Measurements from ENCODE around the gene CTDSPL.

The CTDSPL gene

DNA sequence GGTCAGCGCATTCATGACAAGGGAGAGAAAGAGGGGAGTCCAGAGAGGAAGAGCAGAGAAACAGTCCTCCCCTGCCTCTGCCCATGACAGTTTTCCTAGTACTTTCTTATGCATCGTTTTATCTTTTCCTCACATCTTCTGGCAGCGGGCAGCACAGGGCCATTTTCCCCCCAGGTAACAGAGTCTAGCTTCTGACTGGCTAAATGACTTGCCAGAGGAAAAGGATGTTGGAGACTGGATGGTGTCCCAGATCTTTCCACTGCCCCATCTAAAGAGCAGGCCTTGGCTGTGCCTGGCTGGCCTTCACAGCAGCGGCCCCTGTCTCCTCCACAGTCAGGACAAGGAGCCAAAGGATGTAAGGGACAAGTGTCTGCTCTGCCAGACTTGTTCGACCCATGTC is 59.3 kb downstream of the CTDSPL start:
- no peak overlapping the region for H3K4me3 ChIP-seq
- H3K27ac ChIP-seq = no peak overlapping the region
- no peaks in the 10 kb centered on the region for H3K36me3 ChIP-seq (ENCODE audit: insufficient read depth, low read length)
- no peak overlapping the region for H3K9ac ChIP-seq (ENCODE audit: insufficient read length)
- no peaks in the 10 kb centered on the region for H3K9me3 ChIP-seq (ENCODE audit: low read depth, low read length)
- DNase-seq (ENCODE audit: low read depth, low spot score) = no peak
- no peak for TF ChIP-seq EZH2 (IDR thresholded peaks at IDR 0.05)
- TF ChIP-seq POLR2AphosphoS5 (IDR thresholded peaks at IDR 0.05; ENCODE audit: borderline replicate concordance, low read depth, low read length) = no peak
- TF ChIP-seq FOXP2 (optimal IDR thresholded peaks at IDR 0.05; ENCODE audit: control extremely low read depth, extremely low read length, insufficient read depth) = no peak

DNA sequence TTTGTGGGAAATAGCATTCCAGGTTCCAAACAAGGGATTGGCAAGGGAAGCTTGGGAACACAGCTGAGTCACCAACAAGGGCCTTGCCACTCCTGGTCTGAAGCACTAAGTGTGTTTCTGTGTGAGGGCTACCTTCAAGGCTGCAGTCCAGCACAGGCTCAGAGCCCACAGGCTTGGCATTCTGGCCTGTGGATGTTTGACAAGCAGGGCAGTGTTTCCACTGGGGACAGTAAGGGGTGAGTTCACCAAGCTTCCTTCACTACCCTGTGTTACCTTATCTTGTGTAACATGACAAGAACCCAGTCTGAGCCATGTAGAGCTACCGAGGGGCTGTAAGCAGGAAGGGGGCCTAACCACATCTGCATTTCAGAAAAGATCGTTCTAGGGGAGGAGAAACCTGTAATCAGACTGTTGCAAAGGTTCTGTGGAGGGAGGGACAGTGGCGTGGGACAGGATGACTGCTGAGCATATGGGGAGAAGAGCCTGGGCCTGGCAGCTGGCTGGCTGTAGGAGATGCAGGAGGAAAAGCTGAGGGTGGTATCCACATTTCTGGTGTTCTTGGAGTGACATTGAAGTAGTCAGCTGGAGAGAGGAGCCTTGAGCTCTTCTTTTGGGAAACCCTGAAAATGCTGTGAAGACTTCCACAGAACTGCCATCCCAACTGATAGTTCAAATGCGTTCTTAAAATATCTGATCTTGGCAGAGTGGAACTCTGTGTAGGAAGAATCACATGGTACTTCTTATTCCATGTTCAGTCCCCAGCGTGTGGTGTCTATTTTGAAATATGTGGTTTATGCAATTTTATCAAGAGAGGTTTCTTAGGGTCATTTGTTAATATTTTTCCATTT is 61.3 kb downstream of the CTDSPL start:
- H3K36me3 ChIP-seq (ENCODE audit: insufficient read depth, low read length) = no peaks in the 10 kb centered on the region
- H3K4me3 ChIP-seq = no peak overlapping the region
- no peak for DNase-seq (ENCODE audit: low read depth, low spot score)
- no peak overlapping the region for H3K27ac ChIP-seq
- TF ChIP-seq FOXP2 (optimal IDR thresholded peaks at IDR 0.05; ENCODE audit: control extremely low read depth, extremely low read length, insufficient read depth) (no peak), POLR2AphosphoS5 (IDR thresholded peaks at IDR 0.05; ENCODE audit: borderline replicate concordance, low read depth, low read length) (no peak), EZH2 (IDR thresholded peaks at IDR 0.05) (no peak)
- no peak overlapping the region for H3K9ac ChIP-seq (ENCODE audit: insufficient read length)
- H3K9me3 ChIP-seq (ENCODE audit: low read depth, low read length) = no peaks in the 10 kb centered on the region

DNA sequence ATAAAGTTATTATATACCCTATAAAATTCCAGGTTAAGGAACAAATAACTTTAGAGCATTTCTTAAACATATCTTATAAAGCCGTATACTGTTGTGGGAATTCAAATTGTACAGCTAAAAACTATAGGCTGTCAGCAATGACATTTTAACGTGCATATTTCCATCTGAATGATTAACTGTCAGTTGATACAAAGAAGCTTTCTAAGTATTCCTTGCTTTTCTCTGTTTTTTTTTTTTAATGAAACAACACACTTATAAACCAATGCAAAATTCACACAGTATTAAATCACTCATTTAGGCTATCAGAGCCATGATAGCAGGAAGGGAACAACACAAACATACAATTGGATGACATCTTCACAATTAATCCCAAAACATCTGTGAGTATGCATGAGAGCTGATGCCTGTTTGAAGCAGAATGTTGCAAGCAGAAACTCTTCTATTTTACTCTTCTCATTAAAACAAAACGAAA is 61.9 kb downstream of the CTDSPL start:
- Histone ChIP-seq H3K36me3 (ENCODE audit: insufficient read depth, low read length) (no peaks in the 10 kb centered on the region), H3K4me3 (no peak overlapping the region), H3K9ac (ENCODE audit: insufficient read length) (no peak overlapping the region), H3K27ac (no peak overlapping the region), H3K9me3 (ENCODE audit: low read depth, low read length) (no peaks in the 10 kb centered on the region)
- no peak for DNase-seq (ENCODE audit: low read depth, low spot score)
- TF ChIP-seq POLR2AphosphoS5 (IDR thresholded peaks at IDR 0.05; ENCODE audit: borderline replicate concordance, low read depth, low read length) = no peak

DNA sequence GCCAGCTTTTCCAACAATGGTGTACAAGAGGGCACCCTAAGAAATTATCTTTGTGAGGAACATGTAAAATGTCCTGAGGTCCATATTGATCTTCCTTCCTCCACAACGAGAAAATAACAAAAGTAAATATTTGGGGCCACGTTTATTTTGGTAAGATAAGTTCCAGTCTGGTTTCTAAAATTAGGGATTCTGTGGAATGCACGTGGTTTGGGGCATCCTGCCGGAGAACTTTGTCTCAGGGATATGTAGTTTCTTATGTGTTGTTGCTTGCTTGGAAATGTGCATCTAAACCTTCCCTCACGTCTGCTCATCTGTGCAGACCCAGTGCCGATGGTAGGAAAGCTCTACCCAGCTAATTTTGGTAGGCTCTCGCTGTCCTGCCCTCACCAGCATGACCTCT is 62.8 kb downstream of the CTDSPL start:
- TF ChIP-seq FOXP2 (optimal IDR thresholded peaks at IDR 0.05; ENCODE audit: control extremely low read depth, extremely low read length, insufficient read depth) (no peak), EZH2 (IDR thresholded peaks at IDR 0.05) (no peak), POLR2AphosphoS5 (IDR thresholded peaks at IDR 0.05; ENCODE audit: borderline replicate concordance, low read depth, low read length) (no peak)
- no peaks in the 10 kb centered on the region for H3K36me3 ChIP-seq (ENCODE audit: insufficient read depth, low read length)
- no peak overlapping the region for H3K9ac ChIP-seq (ENCODE audit: insufficient read length)
- H3K27ac ChIP-seq = no peak overlapping the region
- H3K9me3 ChIP-seq (ENCODE audit: low read depth, low read length) = no peaks in the 10 kb centered on the region
- no peak overlapping the region for H3K4me3 ChIP-seq
- no peak for DNase-seq (ENCODE audit: low read depth, low spot score)

DNA sequence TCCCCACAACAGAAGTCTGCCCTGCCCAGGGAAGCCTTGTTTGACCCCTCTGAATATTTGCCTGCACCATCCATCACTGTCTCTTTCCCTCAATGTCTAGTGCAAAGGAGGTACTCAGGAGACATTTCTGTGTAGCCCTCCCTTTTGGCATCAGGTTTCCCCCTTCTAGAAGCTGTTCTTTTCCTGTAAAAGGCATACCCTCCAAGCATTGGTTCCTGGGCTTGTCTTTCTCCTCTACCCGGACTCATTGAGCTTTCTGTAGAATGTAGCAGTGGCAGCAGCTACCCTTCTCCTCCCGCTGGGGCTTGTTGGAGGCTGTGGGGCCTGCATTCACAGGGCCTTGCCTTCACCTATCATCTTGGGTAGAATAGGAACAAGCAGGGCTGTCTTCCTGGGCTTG is 63.5 kb downstream of the CTDSPL start:
- Histone ChIP-seq H3K9ac (ENCODE audit: insufficient read length) (no peak overlapping the region), H3K27ac (no peak overlapping the region), H3K4me3 (no peak overlapping the region), H3K36me3 (ENCODE audit: insufficient read depth, low read length) (no peaks in the 10 kb centered on the region), H3K9me3 (ENCODE audit: low read depth, low read length) (no peaks in the 10 kb centered on the region)
- no peak for DNase-seq (ENCODE audit: low read depth, low spot score)
- no peak for TF ChIP-seq POLR2AphosphoS5 (IDR thresholded peaks at IDR 0.05; ENCODE audit: borderline replicate concordance, low read depth, low read length)
- TF ChIP-seq FOXP2 (optimal IDR thresholded peaks at IDR 0.05; ENCODE audit: control extremely low read depth, extremely low read length, insufficient read depth) = no peak
- no peak for TF ChIP-seq EZH2 (IDR thresholded peaks at IDR 0.05)

DNA sequence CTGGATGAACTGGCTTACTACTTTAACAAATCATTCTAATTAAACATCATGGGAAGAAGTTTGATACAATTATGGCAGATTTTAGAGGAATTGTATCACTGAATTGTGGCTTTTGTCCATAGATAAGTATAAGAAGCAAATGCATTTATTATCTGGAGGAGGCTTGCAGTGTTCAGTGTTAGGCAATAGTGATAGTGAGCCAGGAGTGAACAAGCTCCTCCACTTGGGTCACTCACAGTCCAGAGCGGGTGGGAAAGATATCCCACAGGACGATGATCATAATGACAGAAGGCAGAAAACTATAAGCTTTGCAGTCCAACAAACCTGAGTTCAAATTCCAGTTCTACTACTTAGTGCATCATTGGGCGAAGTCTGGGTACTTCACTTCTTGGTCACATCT is 64.9 kb downstream of the CTDSPL start:
- Histone ChIP-seq H3K4me3 (no peak overlapping the region), H3K36me3 (ENCODE audit: insufficient read depth, low read length) (no peaks in the 10 kb centered on the region), H3K9ac (ENCODE audit: insufficient read length) (no peak overlapping the region), H3K9me3 (ENCODE audit: low read depth, low read length) (no peaks in the 10 kb centered on the region), H3K27ac (no peak overlapping the region)
- TF ChIP-seq POLR2AphosphoS5 (IDR thresholded peaks at IDR 0.05; ENCODE audit: borderline replicate concordance, low read depth, low read length) = no peak
- TF ChIP-seq FOXP2 (optimal IDR thresholded peaks at IDR 0.05; ENCODE audit: control extremely low read depth, extremely low read length, insufficient read depth) = no peak
- no peak for TF ChIP-seq EZH2 (IDR thresholded peaks at IDR 0.05)
- no peak for DNase-seq (ENCODE audit: low read depth, low spot score)

DNA sequence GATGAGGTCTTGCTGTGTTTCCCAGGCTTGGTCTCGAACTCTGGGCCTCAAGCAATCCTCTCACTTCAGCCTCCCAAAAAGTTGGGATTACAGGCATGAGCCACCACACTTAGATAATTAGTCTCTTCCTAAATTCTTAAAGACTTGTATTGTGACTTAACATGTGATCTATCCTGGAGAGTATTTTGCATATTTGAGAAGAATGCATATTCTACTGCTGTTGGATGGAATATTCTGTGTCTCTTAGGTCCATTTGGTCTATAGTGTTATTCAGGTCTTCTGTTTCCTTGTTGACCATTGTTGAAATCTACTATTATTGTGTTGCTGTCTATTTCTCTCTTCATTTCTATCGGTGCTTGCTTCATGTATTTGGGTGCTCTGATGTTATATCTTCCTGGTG is 68.8 kb downstream of the CTDSPL start:
- DNase-seq (ENCODE audit: low read depth, low spot score) = no peak
- no peak for TF ChIP-seq FOXP2 (optimal IDR thresholded peaks at IDR 0.05; ENCODE audit: control extremely low read depth, extremely low read length, insufficient read depth)
- TF ChIP-seq EZH2 (IDR thresholded peaks at IDR 0.05) = no peak
- TF ChIP-seq POLR2AphosphoS5 (IDR thresholded peaks at IDR 0.05; ENCODE audit: borderline replicate concordance, low read depth, low read length) = no peak
- Histone ChIP-seq H3K27ac (no peak overlapping the region), H3K4me3 (no peak overlapping the region), H3K9me3 (ENCODE audit: low read depth, low read length) (no peaks in the 10 kb centered on the region), H3K9ac (ENCODE audit: insufficient read length) (no peak overlapping the region), H3K36me3 (ENCODE audit: insufficient read depth, low read length) (no peaks in the 10 kb centered on the region)

DNA sequence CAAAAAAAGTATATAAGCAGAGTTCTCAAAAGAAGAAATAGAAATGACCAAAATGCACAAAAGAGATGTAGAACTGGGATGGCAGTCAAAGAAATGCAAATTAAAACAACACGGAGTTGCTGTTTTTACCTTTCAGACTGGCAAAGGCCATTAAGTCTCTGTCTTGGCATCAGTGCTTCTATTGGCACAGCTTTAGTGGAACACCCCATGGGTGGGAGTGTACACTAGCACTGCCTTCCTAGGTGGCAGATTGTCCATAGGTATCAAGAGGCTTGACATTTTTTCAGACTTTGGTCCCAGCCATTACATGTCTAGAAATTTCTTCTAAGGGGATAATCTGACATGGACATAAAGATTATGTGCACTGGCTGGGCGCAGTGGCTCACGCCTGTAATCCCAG is 70.8 kb downstream of the CTDSPL start:
- Histone ChIP-seq H3K9me3 (ENCODE audit: low read depth, low read length) (no peaks in the 10 kb centered on the region), H3K4me3 (no peak overlapping the region), H3K36me3 (ENCODE audit: insufficient read depth, low read length) (no peaks in the 10 kb centered on the region), H3K27ac (no peak overlapping the region), H3K9ac (ENCODE audit: insufficient read length) (no peak overlapping the region)
- DNase-seq (ENCODE audit: low read depth, low spot score) = no peak
- TF ChIP-seq POLR2AphosphoS5 (IDR thresholded peaks at IDR 0.05; ENCODE audit: borderline replicate concordance, low read depth, low read length) (no peak), EZH2 (IDR thresholded peaks at IDR 0.05) (no peak), FOXP2 (optimal IDR thresholded peaks at IDR 0.05; ENCODE audit: control extremely low read depth, extremely low read length, insufficient read depth) (no peak)
